Measurements from ENCODE around the gene EIF4ENIF1.
"Not testable (repeated sequence)": the region's sequence is repeated elsewhere in the genome, so short reads cannot be mapped to it uniquely, and the experiment has no call there.

Gene EIF4ENIF1, protein sequence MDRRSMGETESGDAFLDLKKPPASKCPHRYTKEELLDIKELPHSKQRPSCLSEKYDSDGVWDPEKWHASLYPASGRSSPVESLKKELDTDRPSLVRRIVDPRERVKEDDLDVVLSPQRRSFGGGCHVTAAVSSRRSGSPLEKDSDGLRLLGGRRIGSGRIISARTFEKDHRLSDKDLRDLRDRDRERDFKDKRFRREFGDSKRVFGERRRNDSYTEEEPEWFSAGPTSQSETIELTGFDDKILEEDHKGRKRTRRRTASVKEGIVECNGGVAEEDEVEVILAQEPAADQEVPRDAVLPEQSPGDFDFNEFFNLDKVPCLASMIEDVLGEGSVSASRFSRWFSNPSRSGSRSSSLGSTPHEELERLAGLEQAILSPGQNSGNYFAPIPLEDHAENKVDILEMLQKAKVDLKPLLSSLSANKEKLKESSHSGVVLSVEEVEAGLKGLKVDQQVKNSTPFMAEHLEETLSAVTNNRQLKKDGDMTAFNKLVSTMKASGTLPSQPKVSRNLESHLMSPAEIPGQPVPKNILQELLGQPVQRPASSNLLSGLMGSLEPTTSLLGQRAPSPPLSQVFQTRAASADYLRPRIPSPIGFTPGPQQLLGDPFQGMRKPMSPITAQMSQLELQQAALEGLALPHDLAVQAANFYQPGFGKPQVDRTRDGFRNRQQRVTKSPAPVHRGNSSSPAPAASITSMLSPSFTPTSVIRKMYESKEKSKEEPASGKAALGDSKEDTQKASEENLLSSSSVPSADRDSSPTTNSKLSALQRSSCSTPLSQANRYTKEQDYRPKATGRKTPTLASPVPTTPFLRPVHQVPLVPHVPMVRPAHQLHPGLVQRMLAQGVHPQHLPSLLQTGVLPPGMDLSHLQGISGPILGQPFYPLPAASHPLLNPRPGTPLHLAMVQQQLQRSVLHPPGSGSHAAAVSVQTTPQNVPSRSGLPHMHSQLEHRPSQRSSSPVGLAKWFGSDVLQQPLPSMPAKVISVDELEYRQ

DNA sequence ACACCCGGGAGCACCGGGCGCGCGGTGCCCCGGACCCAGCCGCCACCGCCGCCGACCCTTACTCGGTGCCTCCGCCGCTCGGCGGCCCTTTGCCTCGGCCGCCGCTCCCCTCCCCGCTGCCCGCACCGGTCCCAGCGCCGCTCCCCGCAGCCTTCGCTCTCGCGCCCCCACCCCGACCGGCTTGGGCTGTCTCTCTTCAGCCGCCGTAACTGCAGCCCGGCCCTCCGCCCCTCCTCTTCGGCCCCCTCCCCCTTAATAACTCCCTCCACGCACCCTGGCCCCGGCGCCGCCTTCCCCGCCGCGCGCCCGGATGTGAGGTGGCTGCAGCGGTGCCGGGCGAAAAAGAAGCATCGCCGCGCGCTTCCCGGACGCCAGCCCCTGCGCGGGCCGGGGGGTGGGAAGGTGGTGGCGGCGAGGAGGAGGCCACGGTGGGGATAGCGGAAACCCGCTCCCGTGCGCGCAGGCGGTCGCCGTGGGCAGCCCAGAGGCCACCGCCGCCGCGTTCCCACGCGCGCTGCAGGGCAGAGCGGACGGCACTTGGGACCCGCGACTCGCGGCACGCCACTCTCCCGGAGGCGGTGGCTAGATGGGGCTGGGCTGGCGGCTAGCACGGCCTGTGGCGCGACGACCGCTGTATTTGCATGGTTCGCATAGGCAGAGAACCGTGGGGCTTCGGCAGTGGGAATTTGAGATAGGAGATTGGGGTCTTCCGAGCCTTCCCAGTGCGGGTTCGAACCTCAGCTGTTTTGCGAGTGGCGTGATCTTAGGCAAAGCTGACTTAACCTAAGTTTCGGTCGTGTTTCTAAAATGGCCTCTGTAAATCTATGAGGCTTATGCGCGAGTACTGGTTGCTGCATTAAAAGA is at the start of gene EIF4ENIF1:
Gene EIF4ENIF1 (minus strand): TSS at position 211 of the 864 bp plus-strand sequence. CDS start 1,124 bp downstream, outside the sequence.
- peak; percentile 85 for DNase-seq

DNA sequence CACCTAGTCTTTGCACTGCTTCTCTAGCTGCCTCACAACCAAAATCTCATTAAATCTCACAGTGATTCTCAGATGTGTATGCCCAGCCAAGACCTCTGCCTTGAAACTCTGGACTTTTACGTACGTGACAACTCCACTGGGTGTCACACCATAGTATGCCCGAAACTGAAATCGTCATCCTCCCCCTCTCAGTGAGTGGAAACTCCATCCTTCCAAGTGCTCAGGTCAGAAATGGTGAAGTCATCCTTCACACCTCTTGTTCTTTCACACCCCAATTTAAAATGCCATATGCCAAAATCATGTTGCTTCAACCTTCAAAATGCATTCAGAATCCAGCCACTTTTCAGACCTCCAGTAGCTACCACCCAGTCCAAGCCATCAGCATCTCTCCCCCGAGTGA is 49.2 kb upstream of the EIF4ENIF1 start:
- DNase-seq, result no peak

DNA sequence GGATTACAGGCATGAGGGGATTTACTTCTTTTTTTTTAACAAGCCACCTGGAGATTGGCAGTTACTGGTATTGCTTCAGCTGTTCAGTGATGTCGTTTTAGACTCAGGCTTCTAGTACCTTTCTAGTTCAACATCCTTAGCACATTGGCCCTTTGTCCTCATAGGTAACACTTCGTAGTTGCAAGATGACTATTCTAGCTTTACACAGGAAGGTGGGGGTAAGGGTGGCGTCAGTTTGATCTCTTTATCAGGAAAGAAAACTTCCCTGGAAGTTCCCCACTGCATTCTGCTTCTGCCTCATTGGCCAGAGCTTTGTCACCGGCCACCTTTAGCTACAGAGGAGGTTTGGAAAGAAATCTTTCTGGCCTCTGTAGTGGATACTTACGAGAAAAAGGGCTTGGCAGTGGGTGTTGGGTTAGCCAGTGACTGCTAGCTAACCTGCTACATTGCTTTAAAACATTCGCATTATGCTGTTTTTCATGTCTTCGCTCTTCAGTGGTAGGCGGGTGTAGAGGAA is 47.4 kb upstream of the EIF4ENIF1 start:
- no peak for DNase-seq

DNA sequence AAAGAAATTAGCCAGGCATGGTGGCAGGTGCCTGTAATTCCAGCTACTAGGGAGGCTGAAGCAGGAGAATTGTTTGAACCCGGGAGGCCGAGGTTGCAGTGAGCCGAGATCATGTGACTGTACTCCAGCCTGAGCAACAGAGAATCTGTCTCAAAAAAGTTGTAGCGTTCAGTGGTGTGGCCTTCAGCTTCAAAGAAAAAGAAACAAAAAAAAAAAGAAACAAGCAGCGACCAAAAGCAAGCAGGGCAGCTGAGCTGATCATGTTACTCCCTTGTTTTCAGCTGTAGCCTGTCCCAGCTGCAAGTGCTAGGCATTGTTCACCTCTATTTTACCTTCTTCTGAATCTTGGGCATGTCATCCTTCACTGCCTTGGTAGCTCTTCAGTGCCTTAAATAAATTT is 43.7 kb upstream of the EIF4ENIF1 start:
- no peak for DNase-seq

DNA sequence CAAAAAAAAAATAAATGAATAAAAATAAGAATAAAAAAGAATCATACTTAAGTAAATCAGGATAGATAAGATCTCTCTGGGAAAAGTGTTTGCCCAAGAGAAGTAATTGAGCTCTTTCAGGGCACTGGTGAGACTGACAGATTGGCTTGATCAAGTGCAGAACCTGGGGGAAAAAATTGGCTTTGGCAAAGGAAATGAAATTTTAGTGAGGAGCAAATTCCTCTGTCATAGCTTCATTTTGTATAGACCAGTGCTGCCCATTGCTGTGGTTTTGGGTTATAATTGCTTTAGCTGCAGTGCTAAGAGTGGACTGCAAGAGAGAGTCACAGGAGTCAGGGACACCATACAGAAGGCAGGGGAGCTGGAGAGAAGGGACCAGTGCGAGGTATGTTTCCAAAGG is 42.4 kb upstream of the EIF4ENIF1 start:
- no peak for DNase-seq

DNA sequence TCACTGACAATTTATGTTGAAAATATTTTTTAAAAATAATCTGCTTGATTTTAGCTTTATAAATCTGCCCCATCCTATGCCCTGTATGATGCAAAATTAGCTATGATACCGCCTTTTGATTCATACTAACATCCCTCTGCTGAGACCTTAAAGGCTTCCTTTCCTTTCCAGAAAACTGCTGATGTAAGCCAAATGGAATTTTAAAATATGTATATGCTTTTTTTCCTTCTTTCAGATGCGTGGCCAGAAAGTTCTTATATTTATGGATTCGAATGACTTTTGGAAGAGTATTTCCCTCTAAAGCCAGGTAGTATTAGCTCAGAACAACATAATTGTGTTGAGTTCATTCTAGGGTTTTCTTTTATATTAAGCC is 41.2 kb upstream of the EIF4ENIF1 start:
- no peak for DNase-seq

DNA sequence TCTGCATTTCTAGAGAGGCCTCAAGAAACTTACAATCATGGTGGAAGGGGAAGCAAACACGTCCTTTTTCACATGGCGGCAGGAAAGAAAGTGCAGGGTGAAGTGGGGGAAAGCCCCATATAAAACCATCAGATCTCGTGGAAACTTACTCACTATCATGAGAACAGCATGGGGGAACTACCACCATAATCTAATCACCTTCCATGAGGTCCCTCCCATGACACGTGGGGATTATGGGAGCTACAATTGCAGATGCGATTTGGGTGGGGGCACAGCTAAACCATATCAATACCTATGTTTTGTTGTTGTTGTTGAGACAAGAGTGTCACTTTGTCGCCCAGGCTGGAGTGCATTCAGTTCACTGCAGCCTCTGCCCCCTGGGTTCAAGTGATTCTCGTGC is 36.6 kb upstream of the EIF4ENIF1 start:
- no peak for DNase-seq

DNA sequence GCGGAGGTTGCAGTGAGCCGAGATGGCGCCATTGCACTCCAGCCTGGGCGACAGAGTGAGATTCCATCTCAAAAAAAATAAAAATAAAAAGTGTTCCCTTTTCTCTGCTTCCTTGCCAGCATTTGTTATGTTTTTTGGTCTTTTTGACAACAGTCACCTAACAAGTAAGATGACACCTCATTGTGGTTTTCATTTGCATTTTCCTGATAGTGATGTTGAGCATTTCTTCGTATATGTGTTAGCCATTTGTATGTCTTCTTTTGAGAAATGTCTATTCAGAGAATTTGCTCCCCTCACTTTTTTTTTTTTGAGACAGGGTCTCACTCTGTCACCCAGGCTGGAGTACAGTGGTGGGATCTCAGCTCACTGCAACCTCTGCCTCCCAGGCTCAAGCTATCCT is 34.5 kb upstream of the EIF4ENIF1 start:
- peak; percentile 14 for DNase-seq

DNA sequence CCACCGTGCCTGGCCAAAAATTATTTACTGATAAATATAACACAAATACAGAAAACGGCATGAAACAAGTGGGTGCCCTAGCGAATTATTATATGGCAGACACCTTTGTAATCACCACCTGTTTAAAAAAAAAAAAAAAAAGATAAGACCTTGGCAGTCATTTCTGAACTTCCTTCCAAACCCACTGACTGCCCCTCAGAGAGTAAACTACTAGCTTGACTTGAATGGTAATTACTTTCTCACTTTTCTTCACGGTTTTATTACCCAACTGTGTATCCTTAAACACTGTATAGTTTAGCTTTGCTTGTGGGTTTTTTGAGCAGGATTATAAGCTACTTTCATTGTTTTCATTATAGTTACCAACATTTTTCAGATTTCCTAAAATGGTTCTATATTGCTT is 30.4 kb upstream of the EIF4ENIF1 start:
- DNase-seq, result no peak

DNA sequence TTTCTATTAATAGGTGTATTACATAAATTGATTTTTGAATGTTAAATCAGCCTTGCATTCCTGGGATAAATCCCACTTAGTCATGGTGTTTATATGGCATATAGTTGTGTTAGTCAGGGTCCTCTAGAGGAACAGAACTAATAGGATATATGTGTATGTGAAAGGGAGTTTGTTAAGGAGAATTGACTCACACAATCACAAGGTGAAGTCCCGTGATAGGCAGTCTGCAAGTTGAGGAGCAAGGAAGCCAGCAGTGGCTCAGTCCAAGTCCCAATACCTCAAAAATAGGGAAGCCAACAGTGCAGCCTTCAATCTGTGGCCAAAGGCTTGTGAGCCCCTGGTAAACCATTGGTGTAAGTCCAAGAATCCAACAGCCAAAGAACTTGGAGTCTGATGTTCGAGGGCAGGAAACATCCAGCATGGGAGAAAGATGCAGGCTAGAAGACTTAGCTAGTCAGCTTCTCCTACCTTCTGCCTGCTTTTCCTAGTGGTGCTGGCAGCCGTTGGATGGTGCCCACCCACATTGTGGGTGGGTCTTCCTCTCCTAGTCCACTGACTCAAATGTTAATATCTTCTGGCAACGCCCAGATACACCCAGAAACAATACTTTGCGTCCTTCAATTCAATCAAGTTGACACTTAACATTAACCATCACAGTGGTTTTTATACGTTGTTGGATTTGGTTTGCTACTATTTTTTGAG is 19.6 kb upstream of the EIF4ENIF1 start:
- DNase-seq, result no peak

DNA sequence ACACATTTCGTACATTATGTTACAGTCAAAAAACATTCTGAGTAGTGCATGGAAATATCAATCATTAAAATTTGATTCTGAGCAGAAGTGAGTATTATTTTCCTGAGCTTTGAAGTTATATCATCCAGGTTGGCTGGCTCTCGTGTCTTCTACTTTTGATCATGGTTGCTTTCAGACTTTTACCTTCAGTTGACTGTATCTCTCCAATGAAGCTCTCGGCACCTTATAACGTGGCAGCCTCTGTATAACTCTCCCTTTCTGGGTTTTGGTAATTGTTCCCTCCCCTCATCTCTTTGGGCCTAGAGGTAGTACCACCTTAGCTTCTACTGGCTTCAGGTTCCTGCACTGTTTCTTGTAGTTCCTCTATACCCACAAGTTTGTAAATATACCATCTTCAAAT is 18.9 kb upstream of the EIF4ENIF1 start:
- DNase-seq, result no peak

DNA sequence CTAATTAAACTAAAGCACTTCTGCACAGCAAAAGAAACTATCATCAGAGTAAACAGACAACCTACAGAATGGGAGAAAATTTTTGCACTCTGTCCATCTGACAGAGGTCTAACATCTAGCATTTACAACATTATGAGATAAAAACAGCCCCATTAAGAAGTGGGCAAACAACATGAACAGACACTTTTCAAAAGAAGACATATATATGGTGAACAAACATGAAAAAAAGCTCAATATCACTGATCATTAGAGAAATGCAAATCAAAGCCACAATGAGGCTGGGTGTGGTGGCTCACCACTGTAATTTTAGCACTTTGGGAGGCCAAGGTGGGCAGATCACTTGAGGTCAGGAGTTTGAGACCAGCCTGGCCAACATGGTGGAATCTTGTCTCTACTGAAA is 17.9 kb upstream of the EIF4ENIF1 start:
- DNase-seq, result not testable (repeated sequence)

DNA sequence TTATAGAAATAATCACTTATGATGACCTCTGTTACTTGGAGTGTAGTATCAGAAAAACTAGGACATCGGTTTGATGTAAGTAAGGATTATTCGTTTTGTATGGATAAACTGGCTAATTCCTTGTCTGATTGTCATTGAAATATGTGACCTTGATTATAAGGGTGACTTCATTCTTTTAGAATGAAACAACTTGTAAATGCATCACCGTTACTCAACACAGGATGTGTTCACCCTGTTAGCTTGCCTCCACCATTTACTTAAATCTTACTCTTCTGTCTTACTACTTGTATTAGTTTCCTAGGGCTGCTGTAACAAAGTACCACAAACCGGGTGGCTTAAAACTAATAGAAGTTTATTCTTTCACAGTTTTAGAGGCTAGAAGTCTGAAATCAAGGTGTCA is 14.6 kb upstream of the EIF4ENIF1 start:
- no peak for DNase-seq

DNA sequence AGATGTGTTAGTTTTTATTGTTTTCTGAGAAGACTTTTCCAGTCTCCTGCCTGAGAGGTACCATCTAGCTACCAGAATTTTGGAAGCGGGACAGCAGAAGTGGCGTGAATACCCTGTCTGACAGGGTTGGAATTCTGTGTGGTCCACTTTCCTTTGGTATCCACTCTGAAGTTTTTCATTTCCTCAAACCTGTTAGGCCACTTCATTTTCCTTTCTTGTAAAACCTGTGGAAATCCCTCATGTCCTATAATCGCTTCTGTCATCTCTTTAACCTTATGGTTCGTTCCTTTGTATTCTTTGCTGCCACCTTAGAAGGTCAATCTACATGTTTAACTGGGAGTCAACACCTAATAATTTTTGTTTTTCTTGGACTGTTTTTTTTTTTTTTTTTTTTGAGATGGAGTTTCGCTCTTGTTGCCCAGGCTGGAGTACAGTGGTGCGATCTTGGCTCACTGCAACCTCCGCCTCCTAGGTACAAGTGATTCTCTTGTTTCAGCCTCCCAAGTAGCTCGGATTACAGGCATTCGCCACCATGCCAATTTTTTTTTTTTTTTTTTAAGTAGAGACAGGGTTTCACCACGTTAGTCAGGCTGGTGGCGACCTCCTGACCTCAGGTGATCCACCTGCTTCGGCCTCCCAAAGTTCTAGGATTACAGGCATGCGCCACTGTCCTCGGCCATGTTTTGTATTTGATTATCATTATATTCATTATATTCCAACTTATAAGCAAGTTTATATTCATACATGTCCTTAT is 13.7 kb upstream of the EIF4ENIF1 start:
- DNase-seq, result no peak

DNA sequence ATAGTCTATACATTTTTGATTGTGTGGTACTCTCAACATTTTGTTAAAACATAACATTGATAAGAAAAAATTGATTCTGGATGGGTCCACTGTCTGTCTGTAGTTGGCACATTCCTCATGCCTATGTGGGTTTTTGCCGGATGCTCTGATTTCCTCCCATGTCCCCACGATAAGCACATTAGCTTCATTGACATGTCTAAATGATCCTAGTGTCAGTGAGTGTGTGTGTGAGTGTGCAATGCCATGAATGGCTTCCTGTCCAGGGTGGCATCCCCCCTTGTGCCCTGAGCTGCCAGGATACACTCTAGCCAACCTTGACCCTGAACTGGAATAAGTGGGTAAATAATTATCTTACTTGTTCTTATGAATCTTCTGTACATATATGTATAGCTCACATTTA is 12.1 kb upstream of the EIF4ENIF1 start:
- no peak for DNase-seq

DNA sequence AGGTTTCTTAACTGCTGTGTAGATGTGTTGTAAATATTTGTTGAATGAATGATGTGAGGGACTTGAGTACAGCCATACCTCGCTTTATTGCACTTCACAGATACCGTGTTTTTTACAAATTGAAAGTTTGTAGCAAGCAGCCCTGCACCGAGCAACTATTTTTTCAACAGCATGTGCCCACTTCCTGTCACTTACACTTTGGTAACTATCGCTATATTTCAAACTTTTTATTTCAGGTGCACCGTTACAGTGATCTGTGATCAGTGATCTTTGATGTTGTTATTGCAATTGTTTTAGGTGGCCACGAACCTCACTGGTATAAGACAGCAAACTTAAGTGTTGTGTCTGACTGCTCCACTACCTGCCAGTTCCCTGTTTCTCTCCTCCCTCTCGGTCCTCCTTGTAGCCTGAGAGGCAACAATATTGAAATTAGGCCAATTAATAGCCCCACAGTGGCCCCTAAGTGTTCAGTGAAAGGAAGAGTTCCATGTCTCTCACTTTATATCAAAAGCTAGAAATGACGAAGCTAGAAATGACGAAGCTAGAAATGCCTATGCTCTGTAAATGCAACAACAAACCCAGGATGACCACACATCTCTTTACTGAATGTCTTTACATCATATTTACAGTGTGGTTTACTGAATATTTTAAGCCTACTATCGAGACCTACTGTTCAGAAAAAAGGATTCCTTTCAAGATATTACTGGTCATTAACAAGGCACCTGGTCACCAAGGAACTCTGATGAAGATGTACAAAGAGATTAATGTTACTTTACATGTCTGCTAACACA is 7.7 kb upstream of the EIF4ENIF1 start:
- no peak for DNase-seq

DNA sequence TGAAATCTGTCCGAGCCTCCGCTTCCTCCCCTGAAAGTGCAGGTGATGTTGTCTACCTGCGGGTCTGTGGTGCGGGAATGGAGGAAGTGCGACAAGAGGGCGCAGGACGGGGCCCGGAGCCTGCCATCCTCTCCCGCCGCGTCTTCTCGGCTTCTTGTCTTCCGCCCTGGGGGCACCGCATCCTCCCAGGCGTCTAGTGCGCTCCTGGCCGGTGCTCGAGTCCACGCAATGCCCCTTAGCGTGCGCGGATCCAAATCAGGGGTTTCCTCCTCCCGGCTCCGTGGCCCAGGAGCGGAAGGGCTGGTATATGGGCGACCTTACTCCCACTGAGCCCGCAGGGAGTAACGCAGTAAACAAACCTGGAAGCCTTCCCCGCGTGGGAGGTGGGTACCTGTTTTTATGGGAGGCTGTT is 7.1 kb upstream of the EIF4ENIF1 start:
- DNase-seq, result no peak

DNA sequence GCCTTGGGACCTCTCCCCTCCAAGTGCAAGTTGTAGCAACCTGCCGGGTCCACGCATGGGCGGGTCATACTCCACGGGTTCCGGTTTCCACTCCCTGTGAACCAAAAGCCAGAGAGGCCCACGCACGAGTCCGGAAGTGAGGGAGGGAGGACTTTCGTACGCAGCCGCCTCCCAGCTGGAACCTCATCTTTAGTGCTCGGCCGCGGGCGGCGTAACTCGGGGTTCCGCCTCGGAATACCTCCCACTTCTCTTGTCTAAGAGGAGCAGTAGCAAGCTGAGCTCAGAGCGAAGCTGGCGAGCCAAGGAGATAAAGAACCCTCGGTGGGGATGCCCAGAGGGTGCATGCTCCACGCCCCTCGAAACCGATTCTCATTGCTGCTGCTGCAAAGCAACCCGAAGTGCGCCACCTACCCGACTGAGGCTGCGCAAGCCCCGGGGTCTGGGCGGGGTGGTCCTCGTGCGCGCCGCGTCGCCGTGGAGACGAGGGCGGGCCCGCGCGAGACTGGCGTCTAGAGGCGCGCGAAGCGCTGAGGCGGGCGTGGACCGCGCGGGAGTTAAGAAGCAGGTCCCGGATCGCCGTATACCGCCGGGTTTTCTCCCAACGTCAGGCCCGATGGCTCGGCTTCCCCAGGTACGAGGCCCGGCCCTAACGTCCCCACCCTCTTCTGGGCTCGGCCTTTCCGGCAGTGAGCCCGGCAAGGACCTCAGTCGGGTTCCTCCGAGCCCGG is 6.5 kb upstream of the EIF4ENIF1 start, which contains the start of gene SFI1:
Gene SFI1 (plus strand): TSS at position 530 of the 728 bp plus-strand sequence. CDS start 11,749 bp downstream, outside the sequence.
- peak; percentile 91 for DNase-seq

DNA sequence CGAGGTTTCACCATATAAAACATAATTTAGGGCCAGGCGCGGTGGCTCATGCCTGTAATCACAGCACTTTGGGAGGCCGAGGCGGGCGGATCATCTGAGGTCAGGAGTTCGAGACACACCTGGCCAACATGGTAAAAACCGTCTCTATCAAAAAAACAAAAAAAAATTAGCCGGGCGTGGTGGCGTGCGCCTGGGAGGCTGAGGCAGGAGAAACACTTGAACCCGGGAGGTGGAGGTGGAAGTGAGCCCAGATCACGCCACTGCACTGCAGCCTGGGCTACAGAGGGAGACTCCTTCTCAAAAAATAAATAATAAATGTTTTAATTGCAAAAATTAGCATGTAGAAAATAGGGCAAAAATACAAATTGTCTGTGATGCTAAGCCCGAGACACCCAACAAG is 5.7 kb upstream of the EIF4ENIF1 start:
- DNase-seq, result no peak
